ENCODE measurements around the gene OR5B12. TPM values are rescaled to one million over a fixed set of nuclear protein-coding genes. Genes with fewer than 3 reads are reported as not detected.

The OR5B12 gene
- total RNA-seq = not detected in 2 replicates

DNA sequence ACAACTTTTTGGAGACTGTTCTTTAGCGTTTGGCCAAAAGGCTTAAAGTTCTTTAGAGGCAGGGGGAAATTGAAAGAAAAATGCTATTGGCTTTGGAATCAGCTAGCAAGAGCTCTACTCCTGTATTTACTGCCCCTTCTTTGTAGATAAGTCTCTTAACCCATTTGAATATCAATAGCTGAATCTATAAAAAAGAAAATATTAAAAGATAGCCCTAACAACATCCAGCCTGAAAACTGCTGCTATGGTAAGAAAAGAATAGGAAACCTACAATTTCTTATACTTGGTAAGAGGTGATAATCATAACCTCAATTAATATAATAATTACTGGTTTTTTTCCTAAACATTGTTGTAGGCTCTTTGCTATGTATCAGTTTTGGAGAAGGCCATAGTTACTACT, at the start of gene OR5B12:
TSS of gene OR5B12 (minus strand) at position 101 of the 400 bp plus-strand sequence. CDS start 2,085 bp downstream, outside the sequence.

GRCh38 chr11:58428021-58428420, 14.0 kb downstream of the OR5B12 start, which contains the start of gene OR5B2:
OR5B2 (minus strand) TSS chr11:58428121; CDS start chr11:58423261, 4,860 bp downstream.

DNA sequence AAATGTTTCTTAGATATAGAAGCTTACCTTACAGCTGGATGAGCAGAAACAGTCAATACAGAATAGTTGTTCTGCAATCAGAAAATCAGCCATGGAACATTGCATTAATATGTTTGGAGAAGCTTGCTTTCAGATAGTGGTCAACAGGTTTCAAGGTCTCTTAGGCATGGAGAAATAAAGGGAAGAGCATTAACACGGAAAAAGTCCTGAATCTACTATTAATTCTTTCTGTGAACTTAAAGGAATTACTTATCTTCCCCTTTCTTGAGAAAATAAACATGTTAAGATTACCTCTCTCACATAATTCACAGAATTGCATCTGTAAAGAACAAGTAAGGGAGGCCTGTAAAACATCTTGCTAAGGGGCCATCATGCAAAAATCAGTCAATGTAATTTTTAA, 35.3 kb downstream of the OR5B12 start, which contains the start of gene OR5B3:
TSS of gene OR5B3 (minus strand) at position 101 of the 400 bp plus-strand sequence. CDS start 3,465 bp downstream, outside the sequence.

Other genes with a start within 250 kb of the OR5B12 start
- gene OR1S2, start 238.1 kb downstream of the OR5B12 start, total RNA-seq = not detected in 2 replicates
- not detected in 2 replicates for gene OR1S1, start 229.5 kb downstream of the OR5B12 start, total RNA-seq
- not detected in 2 replicates for gene OR10Q1, start 213.3 kb downstream of the OR5B12 start, total RNA-seq
- gene OR10W1, start 174.0 kb downstream of the OR5B12 start, total RNA-seq = not detected in 2 replicates
- not detected in 2 replicates for gene OR5B17, start 83.2 kb downstream of the OR5B12 start, total RNA-seq
- not detected in 2 replicates for gene OR5B3, start 35.4 kb downstream of the OR5B12 start, total RNA-seq
- gene OR5B2, start 14.1 kb downstream of the OR5B12 start, total RNA-seq = not detected in 2 replicates
- gene OR5B21, start 65.9 kb upstream of the OR5B12 start, total RNA-seq = not detected in 2 replicates
- 2.9 and 3.3 TPM in 2 replicates for gene LPXN, start 133.6 kb upstream of the OR5B12 start, total RNA-seq
- gene ZFP91, start 136.8 kb upstream of the OR5B12 start, total RNA-seq = 24.7 and 28.1 TPM in 2 replicates
- gene CNTF, start 180.4 kb upstream of the OR5B12 start, total RNA-seq = 0.73 and 1.9 TPM in 2 replicates